Measurements from ENCODE around the gene ARSG. TPM values are rescaled to one million over a fixed set of nuclear protein-coding genes. Genes with fewer than 3 reads are reported as not detected.

The ARSG gene
- total and polyA plus RNA-seq, 2 donors (not counting 3 experiments of a cell fraction or from before 2014, with no cell fraction given): 3.9 to 7.0 TPM

- BruUV-seq (replicated peaks): no TSS peak
- no peak overlapping the region for H3K4me2 ChIP-seq (ENCODE audit: insufficient read depth, low read length)
- H3K27me3 ChIP-seq (ENCODE audit: control insufficient read depth in 2 of 2, insufficient read depth in 2 of 2, low read length in 2 of 2): no peaks in the 10 kb centered on the region
- no peak for DNase-seq (ENCODE audit: low read depth, low spot score)
- H2AFZ ChIP-seq (ENCODE audit: low read depth, low read length): no peak overlapping the region
- no peaks in the 10 kb centered on the region for H3K9me3 ChIP-seq (replicated peaks; ENCODE audit: control insufficient read depth, insufficient read depth, low read length)
- H3K36me3 ChIP-seq (ENCODE audit: control insufficient read depth in 2 of 2, extremely low read depth in 1 of 2, insufficient read depth in 2 of 2, low read length in 2 of 2): no peaks in the 10 kb centered on the region
- no peak for FAIRE-seq
- no peaks in the 10 kb centered on the region for H3K9me1 ChIP-seq (replicated peaks; ENCODE audit: control insufficient read depth, extremely low read depth, insufficient read depth, low read length)
- intact Hi-C loops (cut with micrococcal nuclease): loop anchor here (5.0 kb wide), 2 partner anchors 498 to 777 kb away; no protein-coding TSS in a partner anchor
- H3K4me1 ChIP-seq (ENCODE audit: control insufficient read depth, extremely low read depth, insufficient read depth, low read length): peaks cover 20% of the 10 kb centered on the region
- no peak overlapping the region for H3K4me3 ChIP-seq (replicated peaks in 1 of 3; ENCODE audit: insufficient read depth in 1 of 3, low read depth in 1 of 3, low read length in 3 of 3)
- H4K20me1 ChIP-seq (replicated peaks; ENCODE audit: control insufficient read depth, extremely low read depth, insufficient read depth, low read length): no peaks in the 10 kb centered on the region
- no peaks in the 10 kb centered on the region for H3K79me2 ChIP-seq (ENCODE audit: control insufficient read depth, insufficient read depth, low read length)
- dilution Hi-C loops (cut with MboI; ENCODE audit: extremely low pct_ligation_motif_present, low sequenced_read_pairs): no loop called here
- no peak overlapping the region for H3K9ac ChIP-seq (replicated peaks; ENCODE audit: extremely low read depth, insufficient read depth, low read length)
- ChIA-PET CTCF (interaction anchor here (1.2 to 8.0 kb wide), 4 partner anchors 19 to 288 kb away, joined by 3 to 35 read pairs (median 16); partner anchors contain the start of gene AMZ2), POLR2A (no interaction called here)
- H3K27ac ChIP-seq (ENCODE audit: insufficient read depth, low read depth, low read length): no peak overlapping the region
- TF ChIP-seq POLR2A (IDR thresholded peaks at IDR 0.05; ENCODE audit: low read depth, low read length) (no peak), MYC (IDR thresholded peaks at IDR 0.05; ENCODE audit: low read depth, low read length) (no peak), POLR2AphosphoS5 (IDR thresholded peaks at IDR 0.05; ENCODE audit: insufficient read depth, low read depth, low read length) (no peak), GATA2 (IDR thresholded peaks at IDR 0.05; ENCODE audit: insufficient read depth, insufficient read length, low read depth, low read length) (no peak), CTCF (IDR thresholded peaks at IDR 0.05; ENCODE audit: extremely low read depth in 1 of 2, insufficient read depth in 1 of 2, low read depth in 1 of 2, low read length in 2 of 2) (no peak), JUN (IDR thresholded peaks at IDR 0.05; ENCODE audit: borderline replicate concordance, insufficient read depth, insufficient read length, low read depth) (no peak), EZH2 (IDR thresholded peaks at IDR 0.05; ENCODE audit: borderline replicate concordance, low read depth, low read length, severe bottlenecking) (no peak), FOS (IDR thresholded peaks at IDR 0.05; ENCODE audit: borderline replicate concordance, insufficient read depth, low read length) (no peak)
- TF ChIP-seq, protein P1, sequence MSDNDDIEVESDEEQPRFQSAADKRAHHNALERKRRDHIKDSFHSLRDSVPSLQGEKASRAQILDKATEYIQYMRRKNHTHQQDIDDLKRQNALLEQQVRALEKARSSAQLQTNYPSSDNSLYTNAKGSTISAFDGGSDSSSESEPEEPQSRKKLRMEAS (IDR thresholded peaks at IDR 0.05; ENCODE audit: insufficient read depth, insufficient read length): no peak
These were observed 169.4 kb downstream of the ARSG start for GRCh38 chr17:68460715-68461114.
